ENCODE results near the gene SLC35F6. TPM values are rescaled to one million over a fixed set of nuclear protein-coding genes. Genes with fewer than 3 reads are reported as not detected.
A peak's percentile ranks its signal among the peaks of the same experiment; 100 is the strongest.

Gene SLC35F6
- total and polyA plus RNA-seq, 9 of the 15 experiments (the other 6 are each of a cell fraction or from before 2014, with no cell fraction given): 11.9 to 47.3 (median 22.5) TPM

DNA sequence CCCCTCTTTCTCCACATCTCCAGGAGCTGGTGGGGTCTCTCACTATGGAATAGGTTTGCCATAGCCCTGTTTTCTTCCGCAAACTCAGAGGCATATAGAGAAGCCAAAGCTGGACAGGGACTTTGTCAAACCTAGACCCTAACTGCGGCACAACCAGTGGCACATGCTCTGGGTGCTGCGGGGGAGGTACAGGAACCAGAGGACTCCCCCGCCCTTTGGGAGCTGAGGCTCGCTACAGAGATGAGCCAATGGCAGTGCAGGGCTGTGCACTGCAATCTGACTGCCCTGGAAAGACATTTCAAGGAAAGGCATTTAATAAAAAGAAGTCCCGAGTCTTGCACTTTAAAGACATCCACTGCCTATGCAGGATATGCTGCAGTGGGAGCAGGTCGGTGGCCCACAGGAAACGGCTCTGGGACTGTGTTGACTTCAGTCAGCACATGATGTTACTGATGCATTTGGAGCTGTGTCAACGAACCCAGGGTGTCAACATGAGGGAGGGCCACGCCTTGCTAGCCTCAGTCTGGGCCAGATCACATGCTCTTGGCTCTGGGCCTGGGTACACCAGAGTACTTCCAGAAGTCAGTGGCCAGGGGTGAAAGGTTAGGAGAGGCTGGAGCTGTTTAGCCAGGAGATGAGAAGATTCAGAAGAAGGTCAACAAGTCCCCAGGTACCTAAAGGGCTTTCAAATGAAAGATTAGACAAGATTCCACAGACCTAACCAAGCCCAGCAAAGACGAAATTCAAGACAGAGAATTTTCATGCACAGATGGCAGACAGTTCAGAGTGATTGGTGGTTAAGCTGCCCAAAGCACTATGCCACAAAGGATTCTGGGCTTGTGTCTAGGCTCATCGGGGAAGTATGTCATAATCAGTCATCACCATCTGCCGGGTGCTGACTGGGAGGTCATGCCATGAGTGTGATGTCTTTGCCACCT lies 8.2 kb downstream of the SLC35F6 start (continued):
- TF ChIP-seq ZNF311 (CRISPR knock-in tag; IDR thresholded peaks at IDR 0.05) (0 out of 2 replicates have a peak, but pooled peaks have one; percentile 26), CBFB (CRISPR knock-in tag; IDR thresholded peaks at IDR 0.05) (no peak), ZNF12 (CRISPR knock-in tag; IDR thresholded peaks at IDR 0.05) (0 out of 2 replicates have a peak, but pooled peaks have one; percentile 40), ZNF696 (CRISPR knock-in tag; conservative IDR thresholded peaks at IDR 0.05) (no peak), GTF2A2 (tag; IDR thresholded peaks at IDR 0.05) (no peak), BCL6 (CRISPR knock-in tag; IDR thresholded peaks at IDR 0.05) (no peak), ZC3H11A (IDR thresholded peaks at IDR 0.05; ENCODE audit: low read depth, low read length) (no peak), POLR3G (IDR thresholded peaks at IDR 0.05; ENCODE audit: extremely low read depth, insufficient read length, insufficient replicate concordance) (no peak), CBFA2T3 (IDR thresholded peaks at IDR 0.05) (peak; percentile 37; the same call in 1 of the 2 replicates), NR2C1 (IDR thresholded peaks at IDR 0.05) (peak; percentile 66), NR2C1 (tag; IDR thresholded peaks at IDR 0.05) (peak; percentile 84), ZNF589 (CRISPR knock-in tag; IDR thresholded peaks at IDR 0.05; ENCODE audit: low read depth) (no peak), ZNF707 (CRISPR knock-in tag; conservative IDR thresholded peaks at IDR 0.05) (no peak), ZNF316 (IDR thresholded peaks at IDR 0.05) (no peak)
- TF ChIP-seq, protein P1, sequence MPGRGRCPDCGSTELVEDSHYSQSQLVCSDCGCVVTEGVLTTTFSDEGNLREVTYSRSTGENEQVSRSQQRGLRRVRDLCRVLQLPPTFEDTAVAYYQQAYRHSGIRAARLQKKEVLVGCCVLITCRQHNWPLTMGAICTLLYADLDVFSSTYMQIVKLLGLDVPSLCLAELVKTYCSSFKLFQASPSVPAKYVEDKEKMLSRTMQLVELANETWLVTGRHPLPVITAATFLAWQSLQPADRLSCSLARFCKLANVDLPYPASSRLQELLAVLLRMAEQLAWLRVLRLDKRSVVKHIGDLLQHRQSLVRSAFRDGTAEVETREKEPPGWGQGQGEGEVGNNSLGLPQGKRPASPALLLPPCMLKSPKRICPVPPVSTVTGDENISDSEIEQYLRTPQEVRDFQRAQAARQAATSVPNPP (IDR thresholded peaks at IDR 0.05; ENCODE audit: borderline replicate concordance, insufficient read depth, insufficient read length): no peak
- TF ChIP-seq, protein P2, sequence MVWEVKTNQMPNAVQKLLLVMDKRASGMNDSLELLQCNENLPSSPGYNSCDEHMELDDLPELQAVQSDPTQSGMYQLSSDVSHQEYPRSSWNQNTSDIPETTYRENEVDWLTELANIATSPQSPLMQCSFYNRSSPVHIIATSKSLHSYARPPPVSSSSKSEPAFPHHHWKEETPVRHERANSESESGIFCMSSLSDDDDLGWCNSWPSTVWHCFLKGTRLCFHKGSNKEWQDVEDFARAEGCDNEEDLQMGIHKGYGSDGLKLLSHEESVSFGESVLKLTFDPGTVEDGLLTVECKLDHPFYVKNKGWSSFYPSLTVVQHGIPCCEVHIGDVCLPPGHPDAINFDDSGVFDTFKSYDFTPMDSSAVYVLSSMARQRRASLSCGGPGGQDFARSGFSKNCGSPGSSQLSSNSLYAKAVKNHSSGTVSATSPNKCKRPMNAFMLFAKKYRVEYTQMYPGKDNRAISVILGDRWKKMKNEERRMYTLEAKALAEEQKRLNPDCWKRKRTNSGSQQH (CRISPR knock-in tag; IDR thresholded peaks at IDR 0.05): 0 out of 2 replicates have a peak, but pooled peaks have one; percentile 40
- TF ChIP-seq, protein P3, sequence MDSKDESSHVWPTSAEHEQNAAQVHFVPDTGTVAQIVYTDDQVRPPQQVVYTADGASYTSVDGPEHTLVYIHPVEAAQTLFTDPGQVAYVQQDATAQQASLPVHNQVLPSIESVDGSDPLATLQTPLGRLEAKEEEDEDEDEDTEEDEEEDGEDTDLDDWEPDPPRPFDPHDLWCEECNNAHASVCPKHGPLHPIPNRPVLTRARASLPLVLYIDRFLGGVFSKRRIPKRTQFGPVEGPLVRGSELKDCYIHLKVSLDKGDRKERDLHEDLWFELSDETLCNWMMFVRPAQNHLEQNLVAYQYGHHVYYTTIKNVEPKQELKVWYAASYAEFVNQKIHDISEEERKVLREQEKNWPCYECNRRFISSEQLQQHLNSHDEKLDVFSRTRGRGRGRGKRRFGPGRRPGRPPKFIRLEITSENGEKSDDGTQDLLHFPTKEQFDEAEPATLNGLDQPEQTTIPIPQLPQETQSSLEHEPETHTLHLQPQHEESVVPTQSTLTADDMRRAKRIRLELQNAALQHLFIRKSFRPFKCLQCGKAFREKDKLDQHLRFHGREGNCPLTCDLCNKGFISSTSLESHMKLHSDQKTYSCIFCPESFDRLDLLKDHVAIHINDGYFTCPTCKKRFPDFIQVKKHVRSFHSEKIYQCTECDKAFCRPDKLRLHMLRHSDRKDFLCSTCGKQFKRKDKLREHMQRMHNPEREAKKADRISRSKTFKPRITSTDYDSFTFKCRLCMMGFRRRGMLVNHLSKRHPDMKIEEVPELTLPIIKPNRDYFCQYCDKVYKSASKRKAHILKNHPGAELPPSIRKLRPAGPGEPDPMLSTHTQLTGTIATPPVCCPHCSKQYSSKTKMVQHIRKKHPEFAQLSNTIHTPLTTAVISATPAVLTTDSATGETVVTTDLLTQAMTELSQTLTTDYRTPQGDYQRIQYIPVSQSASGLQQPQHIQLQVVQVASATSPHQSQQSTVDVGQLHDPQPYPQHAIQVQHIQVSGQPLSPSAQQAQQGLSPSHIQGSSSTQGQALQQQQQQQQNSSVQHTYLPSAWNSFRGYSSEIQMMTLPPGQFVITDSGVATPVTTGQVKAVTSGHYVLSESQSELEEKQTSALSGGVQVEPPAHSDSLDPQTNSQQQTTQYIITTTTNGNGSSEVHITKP (IDR thresholded peaks at IDR 0.05; ENCODE audit: partially characterized antibody): no peak
- TF ChIP-seq, protein P4, sequence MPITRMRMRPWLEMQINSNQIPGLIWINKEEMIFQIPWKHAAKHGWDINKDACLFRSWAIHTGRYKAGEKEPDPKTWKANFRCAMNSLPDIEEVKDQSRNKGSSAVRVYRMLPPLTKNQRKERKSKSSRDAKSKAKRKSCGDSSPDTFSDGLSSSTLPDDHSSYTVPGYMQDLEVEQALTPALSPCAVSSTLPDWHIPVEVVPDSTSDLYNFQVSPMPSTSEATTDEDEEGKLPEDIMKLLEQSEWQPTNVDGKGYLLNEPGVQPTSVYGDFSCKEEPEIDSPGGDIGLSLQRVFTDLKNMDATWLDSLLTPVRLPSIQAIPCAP (CRISPR knock-in tag; IDR thresholded peaks at IDR 0.05; ENCODE audit: borderline replicate concordance): no peak
- TF ChIP-seq, protein P5, sequence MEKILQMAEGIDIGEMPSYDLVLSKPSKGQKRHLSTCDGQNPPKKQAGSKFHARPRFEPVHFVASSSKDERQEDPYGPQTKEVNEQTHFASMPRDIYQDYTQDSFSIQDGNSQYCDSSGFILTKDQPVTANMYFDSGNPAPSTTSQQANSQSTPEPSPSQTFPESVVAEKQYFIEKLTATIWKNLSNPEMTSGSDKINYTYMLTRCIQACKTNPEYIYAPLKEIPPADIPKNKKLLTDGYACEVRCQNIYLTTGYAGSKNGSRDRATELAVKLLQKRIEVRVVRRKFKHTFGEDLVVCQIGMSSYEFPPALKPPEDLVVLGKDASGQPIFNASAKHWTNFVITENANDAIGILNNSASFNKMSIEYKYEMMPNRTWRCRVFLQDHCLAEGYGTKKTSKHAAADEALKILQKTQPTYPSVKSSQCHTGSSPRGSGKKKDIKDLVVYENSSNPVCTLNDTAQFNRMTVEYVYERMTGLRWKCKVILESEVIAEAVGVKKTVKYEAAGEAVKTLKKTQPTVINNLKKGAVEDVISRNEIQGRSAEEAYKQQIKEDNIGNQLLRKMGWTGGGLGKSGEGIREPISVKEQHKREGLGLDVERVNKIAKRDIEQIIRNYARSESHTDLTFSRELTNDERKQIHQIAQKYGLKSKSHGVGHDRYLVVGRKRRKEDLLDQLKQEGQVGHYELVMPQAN (IDR thresholded peaks at IDR 0.05; ENCODE audit: borderline replicate concordance): no peak

All from K562 (cell line).